Endometrial microvascular endothelial cells (primary cell): Measurements from ENCODE around the gene GPHN. TPM values are rescaled to one million over a fixed set of nuclear protein-coding genes. Genes with fewer than 3 reads are reported as not detected.

Experiments
- in situ Hi-C: cut with HindIII; loops from 2 replicates; pipeline ENCODE4 v1.10.0; 2017; ENCODE audit warnings: low sequenced_read_pairs, low pct_unique_long_range_greater_than_20kb; ENCODE audit errors: inconsistent ontology term
- total RNA-seq: library from RNA; depleted of rRNA; stranded (reverse); fragments of >200 nt; gene quantifications from one replicate; pipeline ENCODE4 v1.2.3, GENCODE V29; 2015; ENCODE audit errors: inconsistent ontology term

The GPHN gene
- total RNA-seq, 1 donor from 2014 or later, result 38.3 TPM

- in situ Hi-C loops, result no loop called here
Observed at GRCh38 chr14:67166450-67166853, 658.5 kb downstream of the GPHN start.

DNA sequence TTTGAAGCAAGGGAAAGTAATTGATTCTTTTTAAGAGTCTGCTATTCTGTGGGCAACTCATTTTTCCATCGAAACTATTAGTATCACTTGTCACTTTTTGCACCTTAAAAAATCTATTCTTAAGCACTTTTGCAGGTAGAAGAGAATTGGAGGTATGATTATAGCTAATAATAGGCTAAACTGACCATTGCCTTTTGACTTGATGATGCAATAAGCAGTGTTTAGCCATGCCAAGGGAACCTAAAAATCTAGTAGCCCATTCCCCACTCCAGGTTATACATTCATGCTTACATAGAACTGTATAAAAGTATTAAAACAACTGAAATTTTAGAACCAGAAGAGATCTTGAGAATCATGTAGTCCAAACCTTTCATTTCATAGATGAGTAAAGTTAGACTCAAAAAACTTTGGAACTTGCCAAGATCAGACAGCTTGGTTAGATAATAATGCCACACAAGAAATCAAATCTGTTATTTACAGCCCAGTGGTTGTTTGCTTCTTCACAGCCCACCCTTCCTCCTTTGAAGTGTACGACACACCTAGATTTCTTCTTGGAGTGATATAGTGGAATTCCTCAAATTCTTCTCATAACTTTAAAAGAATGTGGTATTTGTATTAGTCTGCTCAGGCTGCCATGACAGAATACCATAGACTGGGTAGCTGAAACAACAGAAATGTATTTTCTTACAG, 659.6 kb downstream of the GPHN start:
- in situ Hi-C loops, result no loop called here

GRCh38 chr14:67168110-67168441, 660.1 kb downstream of the GPHN start:
- in situ Hi-C loops, result no loop called here

DNA sequence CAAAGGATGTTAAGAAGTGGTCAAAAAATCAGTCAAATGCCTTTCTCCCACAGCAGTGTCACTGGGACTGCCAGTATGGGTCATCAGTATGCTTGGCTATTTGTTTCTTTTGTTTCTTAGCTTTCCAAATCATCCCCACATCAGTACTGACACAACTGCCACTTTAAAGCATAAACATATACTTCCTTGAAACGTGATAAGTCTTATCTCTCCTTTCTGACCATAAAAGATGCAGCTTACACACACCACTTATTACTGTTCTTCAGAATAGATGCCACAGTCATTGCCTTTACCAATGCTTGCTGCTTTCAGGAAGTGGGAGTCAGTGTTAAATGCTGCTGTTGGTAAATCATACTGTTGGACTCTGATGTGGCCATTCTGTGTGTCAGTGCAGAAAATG, 662.7 kb downstream of the GPHN start:
- in situ Hi-C loops, result no loop called here

GRCh38 chr14:67172056-67172455, 664.1 kb downstream of the GPHN start:
- in situ Hi-C loops, result no loop called here

DNA sequence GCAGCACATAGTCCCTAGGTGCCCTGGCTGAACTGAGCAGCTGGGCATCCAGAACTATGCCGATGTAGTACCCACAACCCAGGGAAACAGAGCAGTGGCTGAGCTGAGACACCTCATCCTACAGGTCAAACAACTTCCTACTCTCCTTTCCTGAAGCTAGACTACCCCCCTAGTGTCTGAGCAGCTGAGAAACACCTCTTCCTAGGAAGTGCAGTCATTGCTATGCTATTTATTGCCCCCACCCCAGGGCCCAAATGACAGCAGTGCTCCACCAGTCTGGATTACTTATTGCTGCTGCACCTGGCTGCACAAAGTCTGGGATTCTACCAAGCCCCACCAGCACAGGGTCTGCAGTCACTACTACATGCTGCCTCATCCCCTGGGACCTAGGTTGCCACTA, 664.6 kb downstream of the GPHN start:
- in situ Hi-C loops, result no loop called here

- in situ Hi-C loops, result no loop called here
Observed at GRCh38 chr14:67173719-67174118, 665.8 kb downstream of the GPHN start.

GRCh38 chr14:67186172-67186768, 678.3 kb downstream of the GPHN start:
- in situ Hi-C loops, result no loop called here

DNA sequence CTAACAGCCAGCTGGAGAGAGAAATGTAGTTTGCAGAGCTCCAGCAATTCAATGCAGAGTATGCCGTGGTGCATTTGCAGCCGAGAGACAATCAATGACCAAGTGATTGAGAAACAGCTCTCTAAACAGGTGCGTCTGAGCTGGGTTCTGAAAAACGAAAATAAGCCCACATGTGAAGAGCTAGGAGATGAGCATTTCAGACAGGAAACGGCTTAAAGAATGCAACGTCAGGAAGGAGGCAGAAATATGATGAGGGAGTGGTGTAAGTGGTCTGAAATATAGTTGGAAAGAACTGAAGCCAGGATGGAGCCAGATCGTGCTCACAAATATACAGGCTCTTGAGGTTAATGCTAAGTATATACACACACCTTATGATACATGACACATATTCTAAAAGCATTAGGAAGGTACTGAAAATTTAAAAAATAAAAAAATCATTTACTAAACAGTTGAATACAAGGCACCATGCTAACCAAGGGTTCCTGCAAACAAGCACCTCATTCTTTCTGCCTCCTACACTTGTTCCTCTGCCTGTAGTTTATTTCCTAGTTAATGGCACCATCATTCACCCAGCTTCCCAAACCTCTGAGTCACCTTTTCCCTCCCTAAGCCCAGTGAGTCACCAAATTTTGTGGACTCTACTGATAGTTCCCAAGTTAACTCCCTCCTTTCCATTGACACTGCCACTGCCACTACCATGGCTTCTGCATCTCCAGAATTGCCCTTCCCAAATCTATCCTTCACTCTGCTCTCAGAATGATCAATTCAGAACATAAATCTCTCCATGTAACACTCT, 679.0 kb downstream of the GPHN start:
- in situ Hi-C loops, result no loop called here

DNA sequence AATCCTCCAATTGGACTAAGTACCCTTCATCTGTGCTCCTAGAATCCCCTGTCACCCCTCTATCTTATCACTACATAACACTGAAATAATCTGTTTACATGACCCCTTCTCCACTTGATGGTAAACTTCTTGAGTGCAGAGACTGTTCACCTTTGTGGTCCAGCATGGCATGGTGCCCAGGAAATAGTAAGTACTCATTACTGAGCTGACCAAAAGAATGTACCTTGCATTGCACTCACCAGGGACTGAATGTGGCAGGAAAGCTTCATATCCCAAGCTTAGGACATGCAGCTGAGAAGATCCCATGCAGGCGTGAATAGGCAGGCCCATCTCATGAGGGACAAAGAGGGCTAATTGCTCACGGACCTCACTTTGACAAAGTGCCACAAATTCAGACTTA, 679.9 kb downstream of the GPHN start:
- in situ Hi-C loops, result no loop called here

DNA sequence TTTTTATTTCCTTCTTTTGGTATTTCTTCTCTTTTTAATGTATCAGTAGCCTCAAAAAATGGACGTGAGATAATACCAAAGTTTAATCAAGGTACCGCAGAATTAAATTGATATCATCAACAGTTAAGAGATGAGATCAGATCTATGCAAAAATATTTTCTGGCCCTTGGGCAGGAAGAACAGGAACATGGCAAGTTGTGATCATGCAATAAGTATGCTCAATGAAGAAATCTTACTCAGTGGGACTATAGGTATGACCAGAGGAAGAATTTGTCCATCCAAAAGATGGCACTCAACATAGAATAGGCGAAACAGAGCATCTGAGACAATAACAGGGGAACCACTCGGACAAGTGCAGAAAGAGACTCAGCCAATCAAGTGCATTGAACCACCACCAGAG, 680.4 kb downstream of the GPHN start:
- in situ Hi-C loops, result no loop called here

DNA sequence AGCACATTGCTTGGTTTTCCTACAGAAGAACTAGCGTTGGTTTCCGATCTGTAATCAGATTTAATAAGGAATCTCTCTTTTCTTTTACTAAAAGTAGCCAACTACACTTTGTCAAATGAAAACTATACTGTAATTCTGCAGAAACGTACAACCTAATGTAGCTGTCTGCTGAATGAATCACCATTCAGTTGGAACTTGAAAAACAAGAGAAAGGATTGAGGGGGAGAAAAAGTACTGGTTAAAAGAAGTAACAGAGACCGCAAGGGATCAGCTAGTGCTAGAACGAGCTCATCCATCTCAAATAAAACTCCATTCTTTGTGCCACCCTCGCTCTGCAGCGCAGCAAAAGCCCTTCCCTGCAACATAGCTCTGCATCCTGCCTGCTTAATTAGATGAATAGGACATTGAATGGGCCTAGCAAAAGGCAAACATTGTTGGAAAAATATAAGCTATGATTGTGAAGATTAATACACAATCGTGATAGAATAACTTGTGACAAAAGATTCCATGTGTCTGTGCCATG, 683.9 kb downstream of the GPHN start:
- in situ Hi-C loops, result no loop called here

DNA sequence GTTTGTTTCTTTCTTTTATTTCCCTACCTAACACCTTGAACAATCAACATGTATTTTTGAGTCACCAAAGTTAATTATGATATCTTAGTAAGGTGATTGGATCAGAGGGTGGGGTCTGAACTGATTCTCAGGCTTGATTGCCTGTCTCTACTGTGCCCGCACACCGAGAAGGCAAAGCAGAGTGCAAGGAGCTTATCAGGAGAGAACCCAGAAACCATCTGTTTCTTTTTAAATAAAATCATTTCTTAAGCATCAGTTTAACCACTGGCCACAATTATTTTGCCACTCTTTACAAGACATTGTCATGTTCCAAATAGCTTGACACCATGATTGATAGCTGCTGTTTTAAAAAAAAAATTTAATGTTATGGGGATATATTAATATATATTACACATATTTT, 684.4 kb downstream of the GPHN start:
- in situ Hi-C loops, result no loop called here

- in situ Hi-C loops, result no loop called here
Observed at GRCh38 chr14:67195279-67195678, 687.3 kb downstream of the GPHN start.

GRCh38 chr14:67199016-67199415, 691.1 kb downstream of the GPHN start:
- in situ Hi-C loops, result no loop called here

- in situ Hi-C loops, result no loop called here
Observed at GRCh38 chr14:67207810-67208209, 699.9 kb downstream of the GPHN start.

DNA sequence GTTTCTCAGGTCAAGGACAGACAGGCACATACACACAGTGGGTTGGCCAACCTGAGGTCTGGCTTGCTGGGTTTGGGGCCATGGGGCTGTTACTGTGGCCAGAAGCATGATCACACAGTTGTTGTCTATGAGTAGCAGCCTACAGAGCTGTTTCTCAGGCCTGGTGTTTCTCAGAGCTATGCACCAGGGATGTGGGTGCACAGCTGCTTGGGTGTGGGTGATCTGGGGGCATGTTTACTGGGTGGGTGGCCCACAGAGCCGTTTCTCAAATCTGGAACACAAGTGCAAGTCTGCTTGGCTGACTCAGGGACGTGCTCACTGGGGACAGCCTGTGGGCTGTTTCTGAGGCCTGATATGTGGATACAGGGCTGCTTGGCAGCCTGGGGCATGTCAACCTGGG, 710.2 kb downstream of the GPHN start:
- in situ Hi-C loops, result no loop called here

DNA sequence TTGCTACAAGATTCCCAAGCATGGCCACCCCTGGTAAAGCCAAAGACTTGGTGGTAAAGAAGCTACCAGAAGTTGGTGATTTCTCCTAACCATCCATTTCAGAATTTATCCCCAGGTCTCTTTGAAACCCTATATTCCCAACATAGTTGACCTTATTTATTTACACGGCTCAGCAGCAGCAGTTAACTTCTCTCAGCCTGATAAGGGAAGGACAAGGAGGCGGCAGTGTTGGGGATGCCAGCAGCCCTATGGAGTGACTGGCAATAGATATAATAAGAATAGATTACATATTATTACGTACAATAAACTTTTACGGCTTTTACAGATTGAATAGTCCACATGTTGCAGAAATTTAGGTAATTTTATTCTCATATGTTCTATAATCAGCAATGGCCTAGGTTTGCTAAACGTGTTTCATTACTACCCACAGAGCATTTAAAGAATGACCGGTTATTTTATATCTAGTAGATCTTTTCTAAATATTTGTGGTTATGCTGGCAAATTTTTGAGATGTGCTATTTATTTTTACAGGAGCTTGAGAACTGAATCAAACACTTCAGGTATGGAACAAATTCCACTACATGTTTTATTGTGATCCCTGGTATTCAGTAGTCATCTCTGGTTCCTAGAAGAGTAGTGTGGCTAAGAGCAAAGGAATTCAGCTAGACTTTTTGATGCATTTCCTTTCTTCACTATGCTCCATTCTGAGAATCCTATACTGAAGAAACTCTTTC, 713.5 kb downstream of the GPHN start:
- in situ Hi-C loops, result no loop called here

GRCh38 chr14:67221982-67222328, 714.0 kb downstream of the GPHN start:
- in situ Hi-C loops, result no loop called here

DNA sequence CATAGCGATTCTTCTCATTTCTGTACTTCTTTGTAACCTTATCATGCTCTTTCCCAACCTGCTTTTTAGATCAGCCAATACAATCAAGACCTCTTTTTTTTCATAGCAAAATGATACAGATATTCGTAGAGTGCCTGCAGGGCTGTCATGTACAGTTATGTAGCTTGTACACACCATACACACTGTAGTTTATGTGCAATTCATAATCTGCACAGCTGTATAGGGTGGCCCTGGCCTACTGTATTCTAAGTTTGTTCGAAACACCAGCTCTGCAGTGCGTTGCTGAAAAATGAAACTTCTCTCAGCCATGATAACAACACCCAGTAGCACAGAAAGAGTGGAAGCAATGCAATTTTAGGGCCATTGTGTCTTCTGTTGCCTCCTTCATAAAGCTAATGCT, 717.6 kb downstream of the GPHN start:
- in situ Hi-C loops, result no loop called here
